K562 (cell line): ENCODE results near the gene GPR37L1. TPM values are rescaled to one million over a fixed set of nuclear protein-coding genes. Genes with fewer than 3 reads are reported as not detected.

ENCODE experiments used
- ATAC-seq: fragments of 200-7000 bp; cut with Tn5 transposase; 3 replicates; pipeline ENCODE4 v1.9.1; 2020; ENCODE audit warnings: moderate library complexity
- BruUV-seq: library from RNA; stranded (reverse); fragments of 400-500 nt; replicated peaks from 2 replicates; lab custom pipeline; 2021; lab: Mats Ljungman, UMichigan
- CTCF ChIA-PET: fragments of 300-600 bp; formaldehyde crosslinking; extraction: SDS; loops from one replicate; lab custom pipeline; 2021; ENCODE audit warnings: low intra/inter-chr PET ratio; lab: Yijun Ruan, JAX
- POLR2A ChIA-PET: fragments of 300-600, 350-650 bp; sonication (Branson Sonifier 250); formaldehyde crosslinking; extraction: SDS; loops from one replicate; lab custom pipeline; 2021; ENCODE audit warnings: antibody characterized with exemption, inconsistent platforms; lab: Yijun Ruan, JAX
- DNase-seq, 4 experiments: peaks; one replicate each; pipeline versions ENCODE4 v3.0.0 to v3.0.0-alpha.2; 2011 to 2018; ENCODE audit warnings: low spot score in 3 of 4, mixed read lengths in 3 of 4; ENCODE audit errors: extremely low read depth in 1 of 4
- FAIRE-seq: peaks from 2 replicates; lab custom pipeline; 2011; peaks lifted over from hg19 to GRCh38; lab: Jason Lieb, UNC
- H2AFZ ChIP-seq: 2 replicates; pipeline ENCODE4 v1.6.0; 2011; ENCODE audit warnings: low read depth, low read length, control low read depth, inconsistent platforms
- H3K27ac ChIP-seq: fragments of 200-600 bp; 3 replicates; pipeline ENCODE4 v1.8.0; 2011; ENCODE audit warnings: low read depth, mild to moderate bottlenecking, control low read depth, inconsistent platforms, low read length, moderate library complexity, mixed read lengths; ENCODE audit errors: extremely low read depth
- H3K27me3 ChIP-seq, 2 experiments: fragments of 300-600 bp in 1 of 2; 2 replicates in 1 of 2; 3 replicates in 1 of 2; pipeline versions ENCODE4 v1.6.0 to v1.8.0; 2011; ENCODE audit warnings: inconsistent platforms in 2 of 2, low read length in 2 of 2, mild to moderate bottlenecking in 1 of 2, mixed read lengths in 1 of 2, moderate library complexity in 1 of 2; ENCODE audit not compliant: control insufficient read depth in 2 of 2, insufficient read depth in 2 of 2
- H3K36me3 ChIP-seq: fragments of 300-600 bp; 3 replicates; pipeline ENCODE4 v1.8.0; 2011; ENCODE audit warnings: mild to moderate bottlenecking, low read length, inconsistent platforms; ENCODE audit not compliant: control insufficient read depth, insufficient read depth
- H3K4me1 ChIP-seq, 2 experiments: fragments of 200-600 bp in 1 of 2; replicated peaks in 1 of 2; 2 replicates in 1 of 2; 3 replicates in 1 of 2; pipeline versions ENCODE4 v1.5.1 to v1.8.0; 2011; ENCODE audit warnings: inconsistent platforms in 2 of 2, low read length in 2 of 2, mild to moderate bottlenecking in 1 of 2, mixed read lengths in 1 of 2, moderate library complexity in 1 of 2; ENCODE audit not compliant: control insufficient read depth in 2 of 2, insufficient read depth in 2 of 2
- H3K4me2 ChIP-seq: 2 replicates; pipeline ENCODE4 v1.6.1; 2011; ENCODE audit warnings: low read length, control low read depth, inconsistent platforms, mixed read lengths; ENCODE audit not compliant: insufficient read depth
- H3K4me3 ChIP-seq: fragments of 200-600 bp; sonication (generic), shearing (Covaris generic); 2 replicates; pipeline ENCODE4 v1.5.1; 2016; ENCODE audit warnings: control low read depth, inconsistent platforms
- H3K79me2 ChIP-seq: fragments of 200-600 bp; 3 replicates; pipeline ENCODE4 v1.8.0; 2011; ENCODE audit warnings: low read length, inconsistent platforms; ENCODE audit not compliant: control insufficient read depth, insufficient read depth
- H3K9ac ChIP-seq, 2 experiments: 2 replicates each; pipeline versions ENCODE4 v1.6.0 to v1.6.1; 2011; ENCODE audit warnings: low read depth in 2 of 2, low read length in 2 of 2, control low read depth in 1 of 2, inconsistent platforms in 1 of 2, mild to moderate bottlenecking in 1 of 2, mixed read lengths in 1 of 2; ENCODE audit not compliant: insufficient read depth in 1 of 2
- H3K9me1 ChIP-seq: one replicate; pipeline ENCODE4 v1.6.0; 2011; ENCODE audit warnings: inconsistent platforms, mild to moderate bottlenecking, low read length, moderate library complexity; ENCODE audit not compliant: control insufficient read depth, insufficient read depth
- H3K9me3 ChIP-seq: replicated peaks from 2 replicates; pipeline ENCODE4 v1.5.1; 2011; ENCODE audit warnings: low read depth, low read length, inconsistent platforms; ENCODE audit not compliant: control insufficient read depth, insufficient read depth
- H4K20me1 ChIP-seq: replicated peaks from 2 replicates; pipeline ENCODE4 v1.6.1; 2011; ENCODE audit warnings: low read length, inconsistent platforms, mixed read lengths; ENCODE audit not compliant: control insufficient read depth, insufficient read depth
- BHLHE40 ChIP-seq: IDR thresholded peaks from 2 replicates; pipeline ENCODE4 v1.6.1; 2011; ENCODE audit warnings: low read length, improper control_type of control experiment
- CHD7 ChIP-seq: fragments of 200-600 bp; sonication (generic); IDR thresholded peaks from one replicate; pipeline ENCODE4 v1.6.1; 2012; ENCODE audit warnings: mild to moderate bottlenecking, low read depth, low read length, inconsistent platforms
- CREB3 ChIP-seq: fragments of 450-650 bp; conservative IDR thresholded peaks from 2 replicates; pipeline ENCODE4 v1.6.1; 2016; ENCODE audit warnings: missing genetic modification characterization, low read depth, mild to moderate bottlenecking, missing compliant biosample characterization, moderate library complexity
- CXXC5 ChIP-seq: fragments of 250-450 bp; sonication (Bioruptor Pico); IDR thresholded peaks from 2 replicates; pipeline ENCODE4 v1.8.0; 2022; ENCODE audit warnings: inconsistent platforms, mild to moderate bottlenecking, moderate library complexity
- SMAD4 ChIP-seq: fragments of 250-450 bp; sonication (Bioruptor Pico); conservative IDR thresholded peaks from 2 replicates; pipeline ENCODE4 v1.8.0; 2021; ENCODE audit warnings: inconsistent platforms, mild to moderate bottlenecking, moderate library complexity
- WGBS: fragments of 100-300 bp; shearing (Covaris generic); methylation state at CpG from one replicate; pipeline ENCODE4 v1.1.6; 2016; ENCODE audit warnings: low coverage, mixed read lengths; ENCODE audit not compliant: insufficient coverage; ENCODE audit errors: missing lambda C conversion rate; 5-methylcytosine and 5-hydroxymethylcytosine counted together
- in situ Hi-C: fragments of 300-500 bp; cut with MboI; formaldehyde crosslinking; loops from 4 replicates; pipeline ENCODE4 v1.15.0; 2018; ENCODE audit warnings: inconsistent platforms, mixed read lengths
- intact Hi-C: fragments of 100-400 bp; cut with micrococcal nuclease; formaldehyde crosslinking; loops from 2 replicates; pipeline ENCODE4 v1.14.2; 2022
- polyA plus RNA-seq, 8 experiments: library from polyadenylated mRNA; depleted of rRNA in 4 of 8; stranded (reverse) in 5 of 8; unstranded in 3 of 8; fragments of >200 nt; fragmentation: Nextera tagmentation in 2 of 8; fragmentation: Illumina TruSeq in 1 of 8; extraction: Ambion mirVana in 2 of 8; extraction: Trizol in 1 of 8; gene quantifications; 2 replicates each; pipeline versions ENCODE4 v1.2.1 to v1.2.3, GENCODE V29; 2011 to 2014; ENCODE audit warnings: inconsistent platforms in 1 of 8, missing spikeins in 1 of 8
- total RNA-seq, 7 experiments: library from RNA; depleted of rRNA in 6 of 7; stranded (reverse); fragments of >200 nt in 6 of 7; fragmentation: Illumina TruSeq in 2 of 7; extraction: Trizol in 2 of 7; gene quantifications; 2 replicates each; pipeline versions ENCODE4 v1.2.1 to v1.2.3, GENCODE V29; 2011 to 2021; ENCODE audit warnings: low replicate concordance in 1 of 7
- TF ChIP-seq, protein P1 (sequence below): fragments of 250-450 bp; sonication (Bioruptor Pico); IDR thresholded peaks from 2 replicates; pipeline ENCODE4 v1.5.0; 2021
- TF ChIP-seq, protein P2 (sequence below): sonication (generic); formaldehyde crosslinking; IDR thresholded peaks from 2 replicates; pipeline ENCODE4 v1.8.0; 2022; ENCODE audit warnings: missing genetic modification reagents, mild to moderate bottlenecking, moderate library complexity, borderline replicate concordance

Gene GPR37L1
- total and polyA plus RNA-seq, 9 of the 15 experiments (the other 6 are each of a cell fraction or from before 2014, with no cell fraction given), result not detected

DNA sequence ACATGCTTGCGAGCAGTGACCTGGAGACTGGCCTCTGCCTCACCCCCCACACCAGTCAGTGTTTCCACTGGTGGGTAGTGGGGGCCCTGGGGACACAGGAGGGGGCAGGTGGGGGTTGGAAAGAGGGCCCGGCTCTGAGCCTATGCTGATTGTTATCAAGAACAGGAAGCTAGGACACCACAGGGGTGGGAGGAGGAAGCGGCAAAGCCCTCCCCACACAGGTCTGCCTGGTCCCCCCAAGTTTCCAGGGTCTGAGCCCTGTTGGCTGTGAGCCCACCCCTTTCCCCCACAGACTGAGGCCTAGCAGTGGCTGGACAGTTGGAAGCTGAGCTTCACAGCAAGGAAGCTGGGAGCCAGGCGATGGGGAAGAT is 39.3 kb downstream of the GPR37L1 start:
- no peak for FAIRE-seq
- Histone ChIP-seq H3K9me3 (no peaks in the 10 kb centered on the region), H3K36me3 (peaks cover 19% of the 10 kb centered on the region; the same call in 2 of the 3 replicates), H3K9me1 (no peaks in the 10 kb centered on the region), H3K4me3 (peak overlapping the region; percentile 57), H4K20me1 (no peaks in the 10 kb centered on the region), H3K9ac (peak overlapping the region; percentile 89 to 91), H3K4me1 (peaks cover 84 to 90% of the 10 kb centered on the region in 2 experiments), H3K27ac (peak overlapping the region; percentile 99), H3K4me2 (peak overlapping the region; percentile 90), H2AFZ (peak overlapping the region; percentile 54), H3K27me3 (no peaks in the 10 kb centered on the region), H3K79me2 (peaks cover 98% of the 10 kb centered on the region)
- CTCF ChIA-PET, result no interaction called here
- in situ Hi-C loops (no loop called here), intact Hi-C loops (no loop called here)
- no TSS peak for BruUV-seq
- 0% methylated on average over 3 of the region's 4 CpGs for WGBS
- ATAC-seq, result peak; percentile 11
- POLR2A ChIA-PET, result interaction anchor here (0.6 to 2.9 kb wide), 9 partner anchors 7 to 683 kb away, joined by 3 to 21 read pairs (median 3); no protein-coding TSS in a partner anchor
- DNase-seq, result peak; percentile 73 to 85 (median 74)
- no peak for TF ChIP-seq CREB3 (tag)
- TF ChIP-seq CHD7, result no peak
- TF ChIP-seq, protein P1, sequence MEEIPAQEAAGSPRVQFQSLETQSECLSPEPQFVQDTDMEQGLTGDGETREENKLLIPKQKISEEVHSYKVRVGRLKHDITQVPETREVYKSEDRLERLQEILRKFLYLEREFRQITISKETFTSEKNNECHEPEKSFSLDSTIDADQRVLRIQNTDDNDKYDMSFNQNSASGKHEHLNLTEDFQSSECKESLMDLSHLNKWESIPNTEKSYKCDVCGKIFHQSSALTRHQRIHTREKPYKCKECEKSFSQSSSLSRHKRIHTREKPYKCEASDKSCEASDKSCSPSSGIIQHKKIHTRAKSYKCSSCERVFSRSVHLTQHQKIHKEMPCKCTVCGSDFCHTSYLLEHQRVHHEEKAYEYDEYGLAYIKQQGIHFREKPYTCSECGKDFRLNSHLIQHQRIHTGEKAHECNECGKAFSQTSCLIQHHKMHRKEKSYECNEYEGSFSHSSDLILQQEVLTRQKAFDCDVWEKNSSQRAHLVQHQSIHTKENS, result 0 out of 2 replicates have a peak, but pooled peaks have one; percentile 68
- TF ChIP-seq SMAD4 (CRISPR knock-in tag), result 0 out of 2 replicates have a peak, but pooled peaks have one; percentile 10
- peak; percentile 14; the same call in 1 of the 2 replicates for TF ChIP-seq CXXC5 (CRISPR knock-in tag)
- no peak for TF ChIP-seq BHLHE40
- TF ChIP-seq, protein P2, sequence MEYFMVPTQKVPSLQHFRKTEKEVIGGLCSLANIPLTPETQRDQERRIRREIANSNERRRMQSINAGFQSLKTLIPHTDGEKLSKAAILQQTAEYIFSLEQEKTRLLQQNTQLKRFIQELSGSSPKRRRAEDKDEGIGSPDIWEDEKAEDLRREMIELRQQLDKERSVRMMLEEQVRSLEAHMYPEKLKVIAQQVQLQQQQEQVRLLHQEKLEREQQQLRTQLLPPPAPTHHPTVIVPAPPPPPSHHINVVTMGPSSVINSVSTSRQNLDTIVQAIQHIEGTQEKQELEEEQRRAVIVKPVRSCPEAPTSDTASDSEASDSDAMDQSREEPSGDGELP (CRISPR knock-in tag), result 0 out of 2 replicates have a peak, but pooled peaks have one; percentile 30
